GM12801 (cell line): Measurements from ENCODE around the gene OVCH1.

Experiments
- TF ChIP-seq, protein P1 (sequence below): IDR thresholded peaks from one replicate; pipeline ENCODE4 v1.5.1; 2011; ENCODE audit warnings: control low read depth; ENCODE audit not compliant: insufficient read length; ENCODE audit errors: extremely low read depth

Gene OVCH1

DNA sequence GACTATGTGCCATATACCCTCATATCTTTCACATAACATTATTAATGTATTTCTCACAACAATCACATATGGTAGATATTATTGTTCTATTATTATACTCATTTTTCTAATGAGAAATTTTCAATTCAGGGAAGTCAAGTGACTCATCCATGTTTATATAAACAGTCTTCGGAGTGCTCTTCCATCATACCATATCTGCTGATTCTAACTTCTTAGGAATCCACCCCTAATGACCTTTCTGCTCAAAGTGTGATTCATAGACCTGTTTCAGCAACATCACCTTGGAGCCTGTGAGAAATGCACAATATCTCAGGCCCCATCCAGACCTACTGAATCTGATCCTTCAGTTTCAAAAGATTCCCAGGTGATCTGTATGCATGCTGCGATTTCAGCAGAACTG, 39.8 kb upstream of the OVCH1 start:
- TF ChIP-seq, protein P1, sequence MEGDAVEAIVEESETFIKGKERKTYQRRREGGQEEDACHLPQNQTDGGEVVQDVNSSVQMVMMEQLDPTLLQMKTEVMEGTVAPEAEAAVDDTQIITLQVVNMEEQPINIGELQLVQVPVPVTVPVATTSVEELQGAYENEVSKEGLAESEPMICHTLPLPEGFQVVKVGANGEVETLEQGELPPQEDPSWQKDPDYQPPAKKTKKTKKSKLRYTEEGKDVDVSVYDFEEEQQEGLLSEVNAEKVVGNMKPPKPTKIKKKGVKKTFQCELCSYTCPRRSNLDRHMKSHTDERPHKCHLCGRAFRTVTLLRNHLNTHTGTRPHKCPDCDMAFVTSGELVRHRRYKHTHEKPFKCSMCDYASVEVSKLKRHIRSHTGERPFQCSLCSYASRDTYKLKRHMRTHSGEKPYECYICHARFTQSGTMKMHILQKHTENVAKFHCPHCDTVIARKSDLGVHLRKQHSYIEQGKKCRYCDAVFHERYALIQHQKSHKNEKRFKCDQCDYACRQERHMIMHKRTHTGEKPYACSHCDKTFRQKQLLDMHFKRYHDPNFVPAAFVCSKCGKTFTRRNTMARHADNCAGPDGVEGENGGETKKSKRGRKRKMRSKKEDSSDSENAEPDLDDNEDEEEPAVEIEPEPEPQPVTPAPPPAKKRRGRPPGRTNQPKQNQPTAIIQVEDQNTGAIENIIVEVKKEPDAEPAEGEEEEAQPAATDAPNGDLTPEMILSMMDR: no peak

DNA sequence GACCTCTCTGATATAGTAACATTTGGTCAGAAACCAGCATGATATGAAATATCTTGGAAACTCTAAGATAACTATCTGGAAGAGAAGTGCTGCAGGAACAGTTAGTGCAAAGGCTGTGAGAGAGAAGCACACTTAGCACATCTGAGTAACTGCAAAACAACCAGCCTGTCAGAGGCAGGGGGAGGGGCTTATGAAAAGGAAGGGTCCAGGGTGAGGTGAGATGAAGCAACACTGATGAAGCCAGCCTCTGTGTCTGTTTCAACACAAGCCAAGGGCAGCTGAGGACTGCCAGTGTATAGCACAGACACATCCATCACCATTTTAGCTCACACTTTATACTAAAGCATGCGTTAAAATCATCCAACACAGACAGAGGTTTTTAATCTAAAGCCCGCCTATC, 37.4 kb upstream of the OVCH1 start:
- TF ChIP-seq, protein P1: no peak

DNA sequence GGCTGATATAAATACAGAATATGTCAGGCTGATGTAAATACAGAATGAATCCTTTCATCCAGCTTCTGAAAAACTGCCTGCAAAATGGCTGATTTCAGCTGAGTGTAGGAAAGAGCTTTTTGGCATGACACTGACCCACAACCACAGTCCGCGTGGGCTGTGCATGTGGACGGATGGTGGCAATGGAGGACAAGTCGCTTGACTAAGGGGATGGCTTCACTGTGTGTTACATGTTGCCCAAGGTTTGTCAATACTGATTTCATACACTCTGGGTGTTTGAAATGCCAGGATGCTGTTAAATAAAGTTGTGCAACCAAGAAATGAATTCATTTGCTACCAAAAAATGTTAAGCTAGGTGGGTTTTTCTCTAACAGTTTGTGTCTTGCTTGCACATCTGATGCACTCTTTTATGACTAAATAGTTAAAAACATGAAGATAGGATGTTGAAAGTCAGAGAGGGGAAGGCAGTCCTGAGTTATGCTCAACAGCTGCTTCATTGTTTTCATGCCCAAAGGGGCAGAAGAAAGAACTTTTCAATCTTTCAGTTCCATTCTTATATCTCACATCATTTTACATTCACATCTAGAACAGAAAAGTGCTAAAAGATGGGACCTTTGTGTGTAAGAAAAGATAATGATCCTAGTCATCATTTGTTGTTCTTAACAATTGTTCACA, 36.5 kb upstream of the OVCH1 start:
- TF ChIP-seq, protein P1: no peak

DNA sequence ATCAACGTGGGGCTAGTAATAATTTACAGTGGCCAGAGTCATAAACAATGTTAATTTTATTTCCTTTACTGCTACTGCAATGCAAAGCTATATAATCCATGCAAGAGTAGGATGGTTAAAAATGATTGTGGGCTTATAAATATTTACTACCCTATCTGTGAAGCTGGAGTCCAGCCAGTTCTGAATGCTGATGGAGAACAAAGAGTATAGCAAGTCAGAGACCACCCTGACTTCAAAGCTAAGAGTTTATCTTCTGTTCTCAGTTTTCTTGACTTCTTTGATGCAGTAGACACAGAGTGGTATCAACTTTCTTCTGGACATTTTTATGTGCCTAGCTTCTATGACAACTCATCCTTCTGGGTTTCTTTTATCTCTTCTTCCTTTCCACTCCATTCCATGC, 34.0 kb upstream of the OVCH1 start:
- TF ChIP-seq, protein P1: no peak

DNA sequence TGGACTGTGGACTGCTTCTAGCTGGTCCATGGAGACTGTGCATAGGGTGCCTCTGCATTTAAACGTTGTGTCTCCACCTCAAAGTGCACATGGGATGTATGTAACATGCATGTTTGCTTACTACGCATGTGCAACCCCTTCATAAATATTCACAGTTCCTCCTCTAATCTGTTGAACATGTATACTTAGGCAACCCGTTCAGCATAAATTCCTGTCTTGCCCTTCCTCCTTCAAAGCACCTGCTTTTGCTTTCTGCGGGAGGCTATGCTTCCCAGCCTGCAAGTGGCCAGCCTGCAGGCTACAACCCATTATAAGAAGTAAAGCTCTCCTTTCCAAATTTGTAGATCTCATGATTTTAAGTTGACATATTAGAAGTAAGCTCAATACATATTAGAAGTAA, 33.0 kb upstream of the OVCH1 start:
- TF ChIP-seq, protein P1: no peak

DNA sequence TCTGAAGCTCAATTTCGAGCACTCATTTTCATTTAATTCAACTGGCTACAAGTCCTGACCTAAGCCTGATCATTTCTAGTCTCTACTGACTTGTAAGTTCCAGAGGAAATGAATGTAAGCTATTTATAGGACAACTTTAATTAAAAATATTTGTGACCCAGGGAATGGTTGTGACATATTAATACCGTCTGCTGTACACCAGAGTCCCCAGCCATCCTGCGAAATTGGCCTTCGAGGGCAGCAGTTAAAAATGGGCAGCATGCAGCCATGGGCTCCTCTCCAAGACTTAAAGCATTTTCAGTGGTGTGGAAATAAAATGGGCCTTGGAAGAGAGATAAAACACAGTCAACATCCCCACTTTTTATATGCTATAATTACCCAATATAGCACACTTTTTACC, 30.7 kb upstream of the OVCH1 start:
- TF ChIP-seq, protein P1: no peak

DNA sequence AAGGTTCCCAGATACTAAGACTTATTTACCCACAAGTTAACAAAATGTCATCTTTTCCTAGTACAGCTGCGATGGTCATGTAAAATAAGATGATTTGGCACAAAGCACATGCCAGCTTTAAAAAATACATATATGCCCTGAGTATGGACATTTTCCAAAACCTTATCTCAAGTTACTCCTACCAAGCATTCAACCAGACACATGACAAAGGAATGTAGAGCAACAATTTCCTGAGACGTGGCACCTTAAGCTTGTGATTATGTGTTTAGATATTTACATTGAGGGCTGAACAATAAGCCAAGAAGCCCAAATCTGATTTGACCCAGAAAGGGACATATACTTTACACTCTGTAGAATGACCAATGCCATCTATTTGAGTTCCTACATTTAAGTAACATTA, 24.5 kb upstream of the OVCH1 start:
- TF ChIP-seq, protein P1: no peak
